Central memory CD4-positive, alpha-beta T cell (primary cell): ENCODE measurements around the gene SLC39A7.

ENCODE experiments used
- DNase-seq: peaks from one replicate; pipeline ENCODE4 v3.0.0; 2022

The SLC39A7 gene

DNA sequence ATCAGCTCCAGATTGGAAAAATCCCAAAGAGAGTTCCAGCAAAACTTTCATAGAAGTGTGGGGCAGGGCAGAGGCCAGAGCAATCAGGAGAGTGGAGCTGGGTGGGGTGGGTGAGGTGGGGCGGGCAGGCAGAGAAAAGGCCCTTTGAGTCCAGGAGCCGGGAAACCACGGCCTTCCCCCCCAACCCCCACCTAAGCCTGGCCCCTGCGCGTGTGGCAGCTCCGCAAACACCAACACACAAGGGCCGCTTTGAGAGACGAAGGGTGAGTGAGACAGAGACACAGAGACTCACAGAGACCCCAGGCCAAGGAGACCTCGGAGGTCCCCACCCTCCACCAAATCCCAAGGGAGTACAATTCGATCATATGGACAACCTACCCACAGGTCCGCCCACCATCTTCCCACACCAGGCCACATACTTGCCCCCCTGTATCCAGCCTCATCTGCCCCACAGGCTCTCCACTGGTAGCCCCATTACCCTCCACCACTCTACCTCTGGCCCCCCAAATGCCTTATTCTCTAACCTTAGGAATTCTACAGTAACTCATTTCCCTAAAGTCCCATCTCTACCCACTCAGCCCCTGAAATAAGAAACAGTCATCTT is 10.1 kb upstream of the SLC39A7 start:
- DNase-seq, result no peak

DNA sequence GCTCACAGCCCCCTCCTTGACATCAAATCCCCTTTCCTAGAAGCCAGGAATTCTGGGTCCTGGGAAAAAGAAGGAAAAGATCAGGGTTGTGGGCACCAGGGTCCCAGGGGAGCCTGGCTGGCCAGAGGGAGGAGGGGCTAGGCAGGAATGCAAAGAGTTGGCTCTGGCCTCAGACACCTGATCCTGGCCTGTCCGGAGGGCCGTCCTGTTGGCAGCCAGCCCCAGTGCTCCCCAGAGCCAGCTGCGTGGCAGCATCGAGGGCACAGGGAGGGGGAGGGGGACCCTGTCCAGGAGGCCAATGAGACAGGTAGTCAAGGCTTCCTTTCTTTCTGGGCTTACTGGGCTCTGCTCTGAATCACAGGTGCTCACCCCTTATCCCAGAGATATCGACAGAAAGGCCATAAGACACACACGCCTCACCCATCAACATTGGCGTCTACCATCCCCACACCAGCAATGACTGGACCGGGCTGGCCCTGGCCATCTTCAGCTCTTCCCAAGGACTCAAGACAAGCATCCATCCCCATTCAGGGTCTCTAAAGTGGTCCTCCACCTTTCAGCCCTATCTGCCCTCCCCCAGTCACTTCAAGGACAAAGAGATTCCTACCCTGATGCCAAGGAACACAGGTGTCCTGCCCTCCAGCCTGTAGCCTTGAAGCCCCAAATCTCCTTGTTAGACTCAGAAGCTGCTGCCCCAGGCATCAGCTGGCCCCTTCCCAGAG is 9.1 kb upstream of the SLC39A7 start:
- no peak for DNase-seq

DNA sequence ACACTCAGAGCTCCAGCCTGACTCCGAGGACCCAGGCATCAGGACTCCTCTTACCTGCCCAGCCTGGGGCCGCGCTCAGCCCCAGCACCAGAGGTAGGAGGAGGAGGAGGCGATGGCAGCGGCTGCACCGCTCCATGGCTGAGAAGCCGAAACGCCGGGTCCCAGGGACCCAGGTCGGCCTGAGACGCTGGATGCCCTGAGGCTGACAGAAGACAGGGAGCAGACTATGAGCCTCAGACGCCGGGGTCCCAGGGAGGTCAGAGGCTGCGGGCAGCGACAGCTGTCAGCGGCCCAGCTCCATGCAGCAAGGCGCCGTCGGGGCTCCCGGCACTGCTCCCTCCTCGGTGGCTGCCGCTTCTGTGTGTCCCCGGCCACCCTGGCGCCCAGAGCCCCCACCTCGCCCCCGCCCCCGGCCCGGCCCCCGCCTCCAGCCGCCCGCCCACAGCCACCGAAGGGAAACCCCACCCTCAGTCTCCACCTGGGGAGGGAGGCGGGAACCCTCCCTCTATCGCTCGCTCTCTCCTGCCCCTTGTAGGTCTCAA is 8.5 kb upstream of the SLC39A7 start, which contains the start of gene COL11A2:
Gene COL11A2 (minus strand): TSS at position 363 of the 542 bp plus-strand sequence. CDS start 227 bp downstream, at position 136.
- DNase-seq, result no peak

DNA sequence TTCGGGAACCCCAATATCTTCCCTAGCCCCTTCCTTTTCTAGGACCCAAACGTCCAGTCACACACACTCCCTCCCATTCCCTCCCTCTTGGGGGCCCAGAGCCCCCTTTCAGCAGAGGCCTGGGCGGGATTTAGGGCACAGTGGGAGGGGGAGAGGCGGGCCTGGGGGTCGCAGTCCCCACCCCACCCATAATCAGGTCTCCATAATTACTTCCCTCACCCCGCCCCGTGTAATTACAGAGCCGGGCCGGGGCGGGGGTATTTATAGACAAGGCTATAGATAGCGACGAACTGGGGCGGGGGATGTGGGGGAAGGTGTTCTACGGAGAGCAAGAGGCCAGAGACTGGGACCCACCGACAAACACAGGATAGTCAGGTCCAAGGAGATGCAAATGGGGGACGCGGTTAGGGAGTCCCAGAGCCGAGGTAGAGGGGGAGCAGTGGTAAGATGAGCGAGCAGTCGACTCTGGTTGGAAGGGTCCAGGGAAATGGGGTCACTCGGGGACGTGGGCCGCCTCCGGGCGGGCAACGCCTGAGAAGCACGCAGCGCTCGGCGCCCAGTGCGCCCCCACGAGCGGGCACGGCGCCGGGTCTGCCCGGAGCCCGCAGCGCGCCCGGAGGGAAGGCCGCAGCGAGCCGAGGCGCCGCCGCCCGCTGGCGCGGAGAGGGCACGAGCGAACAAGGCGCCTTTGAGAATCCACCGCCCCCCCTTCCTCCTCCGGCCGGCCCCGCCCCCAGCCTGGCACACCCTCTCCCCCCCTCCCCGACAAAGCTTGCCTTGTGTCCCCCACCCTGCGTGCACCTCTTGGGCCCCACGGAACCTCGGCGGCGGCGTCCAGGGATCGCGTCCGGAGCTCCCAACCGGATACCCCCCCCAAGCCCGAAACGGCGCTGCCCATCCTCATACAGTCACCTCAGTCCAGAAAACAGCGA is 7.7 kb upstream of the SLC39A7 start:
- no peak for DNase-seq

DNA sequence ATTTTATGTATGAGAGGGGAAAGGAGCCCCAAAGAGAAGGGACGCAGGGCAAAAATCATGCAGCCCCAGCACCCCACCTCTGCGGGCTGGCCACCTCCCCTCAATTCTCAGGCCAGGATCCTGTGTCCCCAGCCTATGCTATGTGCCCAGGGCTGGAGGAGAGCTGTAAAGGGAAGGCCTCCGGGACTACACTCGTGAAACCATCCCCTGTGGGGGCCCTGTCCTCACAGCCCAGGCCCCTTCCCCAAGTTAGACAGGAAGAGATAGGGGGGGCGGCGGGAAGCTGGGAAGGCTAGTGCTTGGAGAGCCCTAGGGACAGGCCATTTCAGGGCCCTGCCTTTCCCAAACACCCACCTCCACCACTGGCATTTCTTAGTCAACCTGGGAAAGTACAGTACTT is 7.0 kb upstream of the SLC39A7 start:
- DNase-seq, result no peak

DNA sequence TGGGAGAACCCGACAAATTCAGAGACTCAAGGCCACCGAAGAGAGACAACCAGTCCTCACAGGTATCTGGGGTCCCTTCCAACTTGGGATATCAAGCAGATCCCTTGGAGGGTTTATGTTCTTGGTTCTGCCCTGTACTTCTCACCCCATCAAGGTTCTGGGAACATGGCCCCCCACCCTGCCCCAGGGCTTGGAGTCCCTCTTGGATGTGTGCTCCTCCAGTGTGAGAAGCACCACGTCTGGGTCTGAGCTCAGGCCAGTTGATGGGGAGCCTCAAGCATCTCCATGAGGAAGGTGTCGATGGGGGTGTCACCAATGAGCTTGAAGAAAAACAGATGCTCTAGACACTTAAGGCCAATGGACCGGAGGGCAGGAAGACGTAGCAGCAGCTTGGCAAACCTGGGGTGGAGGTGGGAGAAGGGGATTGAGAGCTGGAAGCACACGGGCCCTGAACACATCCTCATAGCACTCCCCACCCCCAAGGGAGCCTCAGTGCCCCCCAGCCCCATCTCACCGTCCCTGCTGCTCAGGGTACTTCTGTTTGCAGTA is 6.2 kb upstream of the SLC39A7 start:
- DNase-seq, result no peak

DNA sequence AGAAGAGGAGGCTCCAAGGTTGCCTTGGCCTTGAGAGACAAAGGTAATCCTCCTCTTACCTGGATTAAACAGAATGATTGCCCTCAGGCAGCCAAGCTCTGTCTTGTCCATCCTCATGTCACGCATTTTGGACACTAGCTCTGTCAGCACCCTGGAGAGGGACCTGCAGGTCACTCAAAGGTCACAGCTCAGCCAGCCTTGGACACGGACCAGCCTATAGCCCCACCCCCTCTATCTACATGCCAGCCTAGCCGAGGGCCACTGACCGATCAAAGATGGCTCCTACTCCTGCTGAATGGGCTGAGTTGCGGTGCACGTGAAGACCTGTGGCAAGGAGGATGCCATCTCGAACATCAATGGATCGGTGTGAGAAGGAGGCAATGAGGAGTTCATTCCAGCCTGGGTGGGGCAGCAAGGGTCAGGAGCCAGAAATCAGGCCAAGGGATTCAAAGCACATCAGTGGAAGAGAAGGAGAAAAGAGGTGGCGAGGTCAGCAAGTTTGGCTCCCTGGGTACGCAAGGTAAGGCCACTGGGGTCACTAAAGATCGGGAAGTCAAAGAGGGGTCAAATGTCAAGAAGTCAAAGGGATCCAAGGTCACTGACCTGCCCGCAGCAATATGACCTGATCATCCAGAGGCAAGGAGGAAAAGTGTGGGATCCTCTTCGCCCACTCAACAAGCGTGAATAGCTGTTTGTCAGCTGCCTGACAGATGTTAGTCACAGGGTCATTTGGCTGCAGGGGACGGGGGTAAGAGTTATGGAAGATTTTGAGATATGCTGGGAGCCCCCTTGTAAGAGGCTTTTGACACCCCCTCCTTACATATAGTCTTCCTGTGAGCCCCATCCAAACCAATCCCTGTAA is 5.1 kb upstream of the SLC39A7 start:
- no peak for DNase-seq

DNA sequence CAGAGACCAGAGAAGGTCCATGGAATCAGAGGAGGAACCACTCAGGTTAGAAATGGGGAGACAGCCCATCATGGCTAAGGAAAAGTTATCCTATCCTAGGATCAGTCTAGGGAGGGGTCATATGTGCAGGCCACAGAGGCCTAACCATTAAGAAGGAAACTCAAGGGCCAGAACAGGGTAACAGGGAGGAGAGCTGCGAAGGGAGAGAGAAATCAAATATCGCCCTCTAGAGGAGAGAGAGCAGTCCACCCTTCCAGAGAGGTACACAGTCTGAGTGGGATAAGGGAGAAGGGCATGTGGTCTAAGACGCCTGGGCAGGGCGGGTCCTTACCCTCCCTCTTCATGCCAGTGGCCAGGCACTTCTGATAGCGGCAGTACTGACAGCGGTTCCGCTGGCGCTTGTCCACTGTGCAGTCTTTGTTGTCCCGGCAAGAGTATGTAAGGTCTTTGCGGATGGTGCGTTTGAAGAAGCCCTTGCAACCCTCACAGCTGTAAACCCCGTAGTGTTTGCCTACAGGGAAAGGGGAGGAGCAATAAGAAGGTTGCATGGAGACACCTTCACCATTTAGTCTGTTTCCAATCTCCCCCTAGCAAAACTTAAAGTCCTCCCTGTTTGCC is 3.1 kb upstream of the SLC39A7 start:
- peak; percentile 48 for DNase-seq

DNA sequence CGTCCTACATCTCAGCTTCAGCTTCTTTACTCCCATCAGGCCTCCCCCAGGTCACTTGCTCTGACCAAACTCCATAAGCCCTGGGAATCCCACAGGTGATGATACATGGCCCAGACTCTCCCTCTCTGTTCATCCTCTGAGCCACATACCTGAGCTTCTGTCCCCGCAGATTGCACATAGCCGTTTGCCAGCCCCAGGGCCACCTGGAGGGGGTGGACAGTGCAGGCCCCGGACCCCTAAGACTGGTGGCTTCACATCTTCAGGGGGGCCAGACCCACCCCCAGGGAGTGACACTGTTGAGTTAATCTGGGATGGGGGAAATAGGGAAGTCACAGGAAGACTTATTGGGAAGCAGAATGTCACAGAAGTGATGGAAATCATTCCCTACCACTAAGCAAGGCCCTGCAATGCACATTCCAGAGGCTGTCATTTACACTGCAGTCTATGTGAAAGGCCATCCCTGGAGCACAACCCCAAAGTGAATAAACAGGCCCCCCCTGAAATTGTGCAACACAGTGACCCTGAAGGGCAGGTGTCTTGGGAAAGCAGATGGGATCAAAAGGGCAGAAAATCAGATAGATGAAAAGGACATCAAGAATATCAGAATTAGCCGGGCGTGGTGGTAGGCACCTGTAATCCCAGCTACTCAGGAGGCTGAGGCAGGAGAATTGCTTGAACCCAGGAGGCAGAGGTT is 2.4 kb upstream of the SLC39A7 start:
- no peak for DNase-seq

DNA sequence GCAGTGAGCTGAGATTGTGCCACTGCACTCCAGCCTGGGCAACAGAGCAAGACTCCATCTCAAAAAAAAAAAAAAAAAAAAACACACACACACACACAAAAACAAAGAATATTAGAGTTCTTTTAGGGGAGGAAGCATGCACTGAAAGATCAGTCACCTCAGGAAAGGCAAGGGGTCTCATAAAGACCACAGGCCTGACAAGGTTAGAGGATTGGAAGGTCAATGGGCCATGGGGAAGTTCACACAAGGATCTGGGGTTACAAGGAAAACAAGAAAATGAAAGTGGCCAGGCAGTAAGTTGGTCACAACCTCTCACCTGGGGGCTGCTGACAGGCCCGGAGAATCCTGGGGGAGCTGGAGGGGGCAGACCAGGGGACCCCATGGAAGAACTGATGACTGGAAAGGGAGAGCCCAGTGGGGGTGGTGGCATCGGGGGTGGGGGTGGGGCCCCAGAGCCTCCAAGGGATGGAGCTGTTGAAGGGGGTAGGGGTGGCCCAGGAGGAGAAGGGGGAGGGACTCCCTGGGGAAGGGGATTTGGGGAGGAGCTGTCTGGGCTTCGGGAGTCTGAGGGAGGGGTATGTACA is 1.7 kb upstream of the SLC39A7 start:
- no peak for DNase-seq

DNA sequence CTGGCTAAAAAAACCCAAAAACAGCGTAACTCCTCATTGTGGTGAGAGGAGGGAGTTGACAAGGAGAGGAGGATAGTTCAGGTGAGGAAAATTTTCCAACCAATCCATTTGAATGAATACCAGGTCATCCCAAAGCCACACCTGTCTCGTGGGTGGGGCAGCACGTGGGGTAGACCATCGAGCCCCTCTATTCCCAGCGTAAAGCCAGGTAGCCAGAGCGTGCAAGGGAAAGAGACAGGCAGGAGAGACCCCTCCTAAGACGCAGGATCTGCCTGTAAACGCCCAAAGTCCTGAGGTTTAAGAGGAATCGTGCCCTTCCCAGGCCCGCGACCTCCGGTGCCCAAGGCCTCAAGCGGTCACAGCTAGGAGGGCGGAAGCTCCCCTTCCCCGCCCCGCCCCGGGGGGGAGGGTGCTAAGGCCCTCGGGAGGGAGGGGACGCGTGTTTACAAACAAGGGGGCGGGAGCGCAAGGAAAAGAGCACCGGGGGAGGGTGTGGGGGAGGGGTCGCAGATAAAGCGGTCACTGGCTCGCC is 914 bp upstream of the SLC39A7 start:
- no peak for DNase-seq

DNA sequence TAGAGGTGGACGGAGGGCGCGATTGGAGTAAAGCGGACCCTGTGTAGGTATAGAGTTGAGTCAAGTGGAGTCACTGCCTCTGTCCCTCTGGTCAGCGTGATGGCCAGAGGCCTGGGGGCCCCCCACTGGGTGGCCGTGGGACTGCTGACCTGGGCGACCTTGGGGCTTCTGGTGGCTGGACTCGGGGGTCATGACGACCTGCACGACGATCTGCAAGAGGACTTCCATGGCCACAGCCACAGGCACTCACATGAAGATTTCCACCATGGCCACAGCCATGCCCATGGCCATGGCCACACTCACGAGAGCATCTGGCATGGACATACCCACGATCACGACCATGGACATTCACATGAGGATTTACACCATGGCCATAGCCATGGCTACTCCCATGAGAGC is 479 bp downstream of the SLC39A7 start:
- DNase-seq, result no peak

DNA sequence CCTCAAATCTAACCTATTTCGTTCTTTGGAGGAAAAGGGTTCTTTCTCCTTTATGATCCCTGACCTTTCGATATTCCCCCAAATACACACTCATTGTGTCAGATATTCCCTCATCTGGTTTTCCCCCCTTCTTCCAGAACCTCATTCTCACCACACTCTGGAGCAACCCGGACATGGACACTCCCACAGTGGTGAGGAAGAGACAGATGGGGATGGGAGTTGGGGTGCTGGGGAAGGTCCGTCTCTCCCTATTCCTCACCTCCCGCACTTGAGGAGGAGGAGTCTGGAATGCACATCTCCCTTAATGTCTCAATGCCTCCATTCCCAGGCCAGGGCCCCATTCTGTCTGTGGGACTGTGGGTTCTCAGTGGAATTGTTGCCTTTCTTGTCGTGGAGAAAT is 1.3 kb downstream of the SLC39A7 start:
- no peak for DNase-seq

DNA sequence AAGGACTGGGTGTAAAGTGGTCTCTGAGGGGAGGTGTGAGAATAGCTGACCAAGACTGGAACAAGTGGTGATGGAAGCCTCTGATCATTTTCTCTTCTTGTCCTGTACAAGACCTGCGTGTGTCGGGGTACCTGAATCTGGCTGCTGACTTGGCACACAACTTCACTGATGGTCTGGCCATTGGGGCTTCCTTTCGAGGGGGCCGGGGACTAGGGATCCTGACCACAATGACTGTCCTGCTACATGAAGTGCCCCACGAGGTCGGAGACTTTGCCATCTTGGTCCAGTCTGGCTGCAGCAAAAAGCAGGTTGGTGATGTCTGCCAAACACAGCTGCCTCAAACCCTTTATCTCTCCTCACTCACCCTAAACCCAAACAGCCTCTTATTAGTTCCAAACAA is 2.1 kb downstream of the SLC39A7 start:
- no peak for DNase-seq

DNA sequence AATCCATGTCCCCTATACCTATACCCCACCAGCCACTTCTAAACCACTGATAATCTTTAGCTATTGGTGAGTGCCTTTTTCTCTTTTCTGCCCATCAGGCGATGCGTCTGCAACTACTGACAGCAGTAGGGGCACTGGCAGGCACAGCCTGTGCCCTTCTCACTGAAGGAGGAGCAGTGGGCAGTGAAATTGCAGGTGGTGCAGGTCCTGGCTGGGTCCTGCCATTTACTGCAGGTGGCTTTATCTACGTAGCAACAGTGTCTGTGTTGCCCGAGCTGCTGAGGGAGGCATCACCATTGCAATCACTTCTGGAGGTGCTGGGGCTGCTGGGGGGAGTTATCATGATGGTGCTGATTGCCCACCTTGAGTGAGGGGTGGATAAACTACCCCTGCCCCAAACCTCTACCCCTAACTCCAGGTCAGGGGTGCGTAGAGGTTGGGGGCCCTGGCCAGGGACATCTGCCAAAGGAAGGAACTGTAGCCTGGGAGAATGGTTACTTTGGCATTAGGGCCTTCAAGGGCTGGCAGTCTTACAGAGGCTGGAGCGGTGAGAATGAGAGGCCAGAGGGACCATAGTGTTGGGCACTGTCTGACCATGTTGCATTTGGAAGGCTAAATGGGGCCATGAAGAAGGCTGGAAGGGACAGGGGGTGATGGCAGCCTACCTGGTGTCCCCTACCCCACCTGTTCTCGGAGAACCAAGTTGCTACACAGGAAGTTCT is 2.9 kb downstream of the SLC39A7 start:
- no peak for DNase-seq

DNA sequence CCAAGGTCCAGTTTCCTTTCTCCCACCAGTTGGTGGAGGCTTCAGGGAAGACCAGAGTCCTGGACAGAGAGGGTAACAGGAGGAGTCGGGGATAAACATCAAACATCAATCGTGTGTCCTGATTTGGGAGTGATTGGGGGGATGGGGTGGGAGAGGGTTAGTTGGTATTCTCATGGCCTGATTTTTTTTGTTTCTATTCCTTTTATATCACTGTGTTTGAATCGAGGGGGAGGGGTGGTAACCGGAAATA is 3.4 kb downstream of the SLC39A7 start:
- DNase-seq, result no peak

DNA sequence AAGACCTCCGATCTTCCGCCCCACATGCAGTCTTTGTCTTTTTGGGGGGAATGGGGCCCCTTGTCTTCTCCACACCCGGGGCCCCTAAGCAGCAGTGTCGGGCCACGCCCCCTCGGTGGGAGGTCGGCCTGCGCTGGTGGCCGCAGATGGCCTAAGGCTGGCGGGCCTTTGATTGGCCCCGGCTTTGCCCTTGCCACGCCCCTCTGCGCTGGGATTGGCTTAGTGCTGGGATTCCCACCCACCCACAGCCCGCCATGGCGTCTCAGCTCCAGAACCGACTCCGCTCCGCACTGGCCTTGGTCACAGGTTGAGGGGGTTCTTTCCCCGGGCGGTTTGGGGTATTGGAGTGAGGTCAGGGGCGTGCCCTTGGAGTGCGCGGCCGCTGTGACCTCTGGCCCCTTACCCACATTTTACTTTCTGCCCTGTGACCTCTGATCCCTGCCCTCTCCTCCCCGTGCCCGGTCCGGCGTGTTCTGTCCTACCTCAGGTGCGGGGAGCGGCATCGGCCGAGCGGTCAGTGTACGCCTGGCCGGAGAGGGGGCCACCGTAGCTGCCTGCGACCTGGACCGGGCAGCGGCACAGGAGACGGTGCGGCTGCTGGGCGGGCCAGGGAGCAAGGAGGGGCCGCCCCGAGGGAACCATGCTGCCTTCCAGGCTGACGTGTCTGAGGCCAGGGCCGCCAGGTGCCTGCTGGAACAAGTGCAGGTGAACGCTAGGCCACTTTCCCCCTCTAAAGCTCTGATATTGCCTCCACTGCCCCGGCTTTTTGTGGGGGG is 3.9 kb downstream of the SLC39A7 start, which contains the start of gene HSD17B8:
Gene HSD17B8 (plus strand): TSS at position 241 of the 776 bp plus-strand sequence. CDS start 14 bp downstream, at position 255.
- DNase-seq, result peak; percentile 79

DNA sequence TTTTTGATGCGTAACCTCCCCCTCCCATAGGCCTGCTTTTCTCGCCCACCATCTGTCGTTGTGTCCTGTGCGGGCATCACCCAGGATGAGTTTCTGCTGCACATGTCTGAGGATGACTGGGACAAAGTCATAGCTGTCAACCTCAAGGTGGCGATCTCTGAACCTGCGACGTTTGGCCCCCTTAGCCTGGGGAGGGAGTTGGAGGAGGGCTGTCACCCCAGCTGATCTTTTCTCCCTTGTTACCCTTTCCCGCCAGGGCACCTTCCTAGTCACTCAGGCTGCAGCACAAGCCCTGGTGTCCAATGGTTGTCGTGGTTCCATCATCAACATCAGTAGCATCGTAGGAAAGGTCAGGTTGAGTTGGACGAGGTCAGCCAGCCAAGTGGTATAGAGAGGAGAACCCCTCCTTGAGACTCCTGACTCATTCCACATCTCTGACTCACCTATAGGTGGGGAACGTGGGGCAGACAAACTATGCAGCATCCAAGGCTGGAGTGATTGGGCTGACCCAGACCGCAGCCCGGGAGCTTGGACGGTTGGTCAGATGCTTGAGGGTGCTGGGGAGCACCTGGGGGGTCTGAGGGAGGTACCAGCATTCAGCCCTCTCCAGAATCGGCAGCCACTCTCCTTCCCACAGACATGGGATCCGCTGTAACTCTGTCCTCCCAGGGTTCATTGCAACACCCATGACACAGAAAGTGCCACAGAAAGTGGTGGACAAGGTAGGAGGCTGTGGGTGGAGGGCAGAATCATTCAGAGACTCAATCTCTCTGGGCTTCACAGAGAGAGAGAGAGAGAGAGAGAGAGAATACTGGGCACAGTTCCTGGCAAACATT is 4.7 kb downstream of the SLC39A7 start:
- no peak for DNase-seq
